ENCODE measurements around the gene MVP.
"Not testable (repeated sequence)": the region's sequence is repeated elsewhere in the genome, so short reads cannot be mapped to it uniquely, and the experiment has no call there.

The MVP gene

GRCh38 chr16:29815032-29815721 lies 5.1 kb upstream of the MVP start:
- no peak for DNase-seq (ENCODE audit: low spot score)
- no peak for FAIRE-seq

- peak; percentile 91 for DNase-seq (ENCODE audit: low spot score)
- FAIRE-seq = peak; percentile 68
Observed at GRCh38 chr16:29815793-29816693, 4.2 kb upstream of the MVP start, which contains the start of gene PAGR1. PAGR1 (plus strand) TSS chr16:29816152; CDS start chr16:29816526, 374 bp downstream.

- DNase-seq (ENCODE audit: low spot score) = peak; percentile 61
Observed at GRCh38 chr16:29816694-29817441, 3.4 kb upstream of the MVP start.

GRCh38 chr16:29818082-29818481 lies 2.2 kb upstream of the MVP start:
- no peak for DNase-seq (ENCODE audit: low spot score)
- FAIRE-seq = no peak

More at GRCh38 chr16:29816694-29817441, 3.4 kb upstream of the MVP start:
- FAIRE-seq = no peak

GRCh38 chr16:29819506-29819905 lies 756 bp upstream of the MVP start:
- no peak for FAIRE-seq
- DNase-seq (ENCODE audit: low spot score) = no peak

GRCh38 chr16:29820730-29821642 lies 724 bp downstream of the MVP start:
- no peak for DNase-seq (ENCODE audit: low spot score)
- no peak for FAIRE-seq

- DNase-seq (ENCODE audit: low spot score) = no peak
- FAIRE-seq = no peak
Observed at GRCh38 chr16:29821643-29822115, 1.4 kb downstream of the MVP start.

GRCh38 chr16:29824589-29825144 lies 4.4 kb downstream of the MVP start:
- FAIRE-seq = no peak
- DNase-seq (ENCODE audit: low spot score) = no peak

GRCh38 chr16:29825145-29826044 lies 5.1 kb downstream of the MVP start:
- FAIRE-seq (no peak), DNase-seq (ENCODE audit: low spot score) (peak; percentile 60)

GRCh38 chr16:29826342-29826695 lies 6.1 kb downstream of the MVP start:
- FAIRE-seq (no peak), DNase-seq (ENCODE audit: low spot score) (no peak)

- FAIRE-seq = no peak
- no peak for DNase-seq (ENCODE audit: low spot score)
Observed at GRCh38 chr16:29830774-29831173, 10.5 kb downstream of the MVP start.

GRCh38 chr16:29831490-29831889 lies 11.2 kb downstream of the MVP start:
- no peak for FAIRE-seq
- DNase-seq (ENCODE audit: low spot score) = no peak

- not testable (repeated sequence) for FAIRE-seq; DNase-seq (ENCODE audit: low spot score)
Observed at GRCh38 chr16:29833219-29833618, 13.0 kb downstream of the MVP start.

- DNase-seq (ENCODE audit: low spot score) (no peak), FAIRE-seq (no peak)
Observed at GRCh38 chr16:29834079-29834478, 13.8 kb downstream of the MVP start.

- no peak for DNase-seq (ENCODE audit: low spot score)
- FAIRE-seq = no peak
Observed at GRCh38 chr16:29835926-29836325, 15.7 kb downstream of the MVP start.

GRCh38 chr16:29836623-29837022 lies 16.4 kb downstream of the MVP start:
- no peak for FAIRE-seq
- no peak for DNase-seq (ENCODE audit: low spot score)

GRCh38 chr16:29837841-29838240 lies 17.6 kb downstream of the MVP start:
- DNase-seq (ENCODE audit: low spot score) (no peak), FAIRE-seq (no peak)

GRCh38 chr16:29839822-29840221 lies 19.6 kb downstream of the MVP start:
- no peak for FAIRE-seq

GRCh38 chr16:29840240-29840639 lies 20.0 kb downstream of the MVP start:
- FAIRE-seq (no peak), DNase-seq (ENCODE audit: low spot score) (no peak)

More at GRCh38 chr16:29839822-29840221, 19.6 kb downstream of the MVP start:
- no peak for DNase-seq (ENCODE audit: low spot score)

Measured in urothelium cell line (cell line).